IMR-90 (cell line): ENCODE data around the gene SDHAF3.

Source experiments
- FOS ChIP-seq: fragments of 150-350 bp; IDR thresholded peaks from 2 replicates; pipeline ENCODE4 v1.6.1; 2016; ENCODE audit warnings: low read depth, low read length
- POLR2A ChIP-seq: IDR thresholded peaks from 2 replicates; pipeline ENCODE4 v1.6.1; 2012; ENCODE audit warnings: mild to moderate bottlenecking, low read depth, low read length
- RAD21 ChIP-seq: IDR thresholded peaks from 2 replicates; pipeline ENCODE4 v1.6.1; 2012; ENCODE audit warnings: low read length, improper control_type of control experiment
- TF ChIP-seq, protein P1 (sequence below): conservative IDR thresholded peaks from 2 replicates; pipeline ENCODE4 v1.5.1; 2012; ENCODE audit warnings: mild to moderate bottlenecking, low read depth, low read length, improper control_type of control experiment

DNA sequence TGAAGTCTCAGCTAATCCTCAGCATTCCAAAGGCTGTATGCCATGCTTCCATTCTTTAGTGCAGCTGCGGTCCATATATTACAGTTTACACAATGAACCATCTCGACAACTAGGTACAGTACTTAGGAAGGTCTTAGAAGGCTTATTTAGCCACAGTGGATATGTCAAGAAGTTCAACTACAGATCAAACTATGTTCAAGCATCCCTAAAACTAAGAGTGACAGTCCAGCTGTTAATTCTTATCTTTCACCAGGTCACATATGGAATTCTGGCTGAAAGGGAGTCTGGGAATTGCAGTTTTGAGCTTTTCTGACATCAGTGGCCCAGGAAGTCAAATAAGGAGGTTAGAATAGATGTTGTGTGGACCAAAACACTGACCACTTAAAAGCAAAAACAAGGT, 106.8 kb downstream of the SDHAF3 start:
- TF ChIP-seq, protein P1, sequence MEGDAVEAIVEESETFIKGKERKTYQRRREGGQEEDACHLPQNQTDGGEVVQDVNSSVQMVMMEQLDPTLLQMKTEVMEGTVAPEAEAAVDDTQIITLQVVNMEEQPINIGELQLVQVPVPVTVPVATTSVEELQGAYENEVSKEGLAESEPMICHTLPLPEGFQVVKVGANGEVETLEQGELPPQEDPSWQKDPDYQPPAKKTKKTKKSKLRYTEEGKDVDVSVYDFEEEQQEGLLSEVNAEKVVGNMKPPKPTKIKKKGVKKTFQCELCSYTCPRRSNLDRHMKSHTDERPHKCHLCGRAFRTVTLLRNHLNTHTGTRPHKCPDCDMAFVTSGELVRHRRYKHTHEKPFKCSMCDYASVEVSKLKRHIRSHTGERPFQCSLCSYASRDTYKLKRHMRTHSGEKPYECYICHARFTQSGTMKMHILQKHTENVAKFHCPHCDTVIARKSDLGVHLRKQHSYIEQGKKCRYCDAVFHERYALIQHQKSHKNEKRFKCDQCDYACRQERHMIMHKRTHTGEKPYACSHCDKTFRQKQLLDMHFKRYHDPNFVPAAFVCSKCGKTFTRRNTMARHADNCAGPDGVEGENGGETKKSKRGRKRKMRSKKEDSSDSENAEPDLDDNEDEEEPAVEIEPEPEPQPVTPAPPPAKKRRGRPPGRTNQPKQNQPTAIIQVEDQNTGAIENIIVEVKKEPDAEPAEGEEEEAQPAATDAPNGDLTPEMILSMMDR, result no peak
- TF ChIP-seq RAD21, result no peak
- TF ChIP-seq POLR2A, result no peak
- TF ChIP-seq FOS, result no peak
